ES-I3 (cell line): ENCODE data around the gene AVEN.

Experiments used
- H3K36me3 ChIP-seq: 2 replicates; pipeline ENCODE4 v1.6.1; 2013; ENCODE audit warnings: mild to moderate bottlenecking, low read length, control low read depth, moderate library complexity; ENCODE audit not compliant: insufficient read depth
- H3K4me1 ChIP-seq: 2 replicates; pipeline ENCODE4 v1.6.1; 2013; ENCODE audit warnings: mild to moderate bottlenecking, control low read depth, low read length; ENCODE audit not compliant: insufficient read depth
- H3K9ac ChIP-seq: 2 replicates; pipeline ENCODE4 v1.6.1; 2013; ENCODE audit warnings: low read depth, mild to moderate bottlenecking, low read length, moderate library complexity
- H3K9me3 ChIP-seq: 2 replicates; pipeline ENCODE4 v1.6.1; 2013; ENCODE audit warnings: mild to moderate bottlenecking, low read length, moderate library complexity; ENCODE audit not compliant: control insufficient read depth, insufficient read depth

Gene AVEN

GRCh38 chr15:33852094-33852493 is 186.9 kb downstream of the AVEN start:
- H3K36me3 ChIP-seq, result no peaks in the 10 kb centered on the region
- H3K9ac ChIP-seq, result no peak overlapping the region
- no peaks in the 10 kb centered on the region for H3K9me3 ChIP-seq
- H3K4me1 ChIP-seq, result peaks cover 8% of the 10 kb centered on the region; the same call in 1 of the 2 replicates

- H3K9me3 ChIP-seq, result no peaks in the 10 kb centered on the region
- no peaks in the 10 kb centered on the region for H3K36me3 ChIP-seq
- no peak overlapping the region for H3K9ac ChIP-seq
- peaks cover 12% of the 10 kb centered on the region for H3K4me1 ChIP-seq
These were observed 187.9 kb downstream of the AVEN start for GRCh38 chr15:33851079-33851478.

DNA sequence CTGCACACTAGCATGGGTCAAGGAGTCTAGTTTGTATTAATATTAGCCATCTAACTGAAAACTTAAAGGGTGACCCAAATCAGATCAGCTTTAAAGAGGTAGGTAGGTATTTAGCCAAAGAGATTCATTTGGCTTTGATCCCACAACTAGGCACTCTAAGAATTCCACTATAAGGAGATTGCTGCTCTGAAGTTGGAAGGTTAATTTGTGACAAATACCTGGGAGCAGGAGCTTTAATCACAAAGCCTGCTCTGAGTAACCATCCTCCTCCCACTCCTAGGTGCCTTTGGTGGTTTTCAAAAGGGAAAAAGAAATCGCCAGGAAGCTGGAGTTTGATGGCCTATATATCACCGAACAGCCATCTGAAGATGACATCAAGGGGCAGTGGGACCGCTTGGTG is 191.0 kb downstream of the AVEN start:
- no peak overlapping the region for H3K9ac ChIP-seq
- H3K4me1 ChIP-seq, result peaks cover 25% of the 10 kb centered on the region
- no peaks in the 10 kb centered on the region for H3K36me3 ChIP-seq
- H3K9me3 ChIP-seq, result no peaks in the 10 kb centered on the region

GRCh38 chr15:33846862-33847261 is 192.1 kb downstream of the AVEN start:
- Histone ChIP-seq H3K36me3 (no peaks in the 10 kb centered on the region), H3K4me1 (peaks cover 19% of the 10 kb centered on the region), H3K9ac (no peak overlapping the region), H3K9me3 (no peaks in the 10 kb centered on the region)

DNA sequence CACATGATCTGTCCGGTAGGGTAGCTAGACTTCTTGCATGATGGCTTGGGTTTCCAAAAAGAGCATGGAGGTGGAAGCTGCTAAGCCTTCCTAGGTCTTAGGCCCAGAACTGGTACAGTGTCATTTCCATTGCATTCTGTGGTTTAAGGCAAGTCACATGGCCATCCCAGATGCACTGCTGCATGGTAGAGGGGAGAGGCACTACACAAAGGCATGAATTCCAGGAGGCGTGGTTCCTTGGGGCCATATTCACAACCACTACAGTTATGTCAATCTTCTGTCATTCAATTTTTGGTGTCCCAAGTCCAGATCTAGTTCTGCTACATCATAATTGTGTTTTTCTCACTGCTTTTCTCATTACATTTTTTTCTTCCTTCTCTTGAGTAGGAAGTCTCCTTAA is 192.9 kb downstream of the AVEN start:
- H3K36me3 ChIP-seq, result no peaks in the 10 kb centered on the region
- peaks cover 16% of the 10 kb centered on the region for H3K4me1 ChIP-seq
- no peak overlapping the region for H3K9ac ChIP-seq
- H3K9me3 ChIP-seq, result no peaks in the 10 kb centered on the region

DNA sequence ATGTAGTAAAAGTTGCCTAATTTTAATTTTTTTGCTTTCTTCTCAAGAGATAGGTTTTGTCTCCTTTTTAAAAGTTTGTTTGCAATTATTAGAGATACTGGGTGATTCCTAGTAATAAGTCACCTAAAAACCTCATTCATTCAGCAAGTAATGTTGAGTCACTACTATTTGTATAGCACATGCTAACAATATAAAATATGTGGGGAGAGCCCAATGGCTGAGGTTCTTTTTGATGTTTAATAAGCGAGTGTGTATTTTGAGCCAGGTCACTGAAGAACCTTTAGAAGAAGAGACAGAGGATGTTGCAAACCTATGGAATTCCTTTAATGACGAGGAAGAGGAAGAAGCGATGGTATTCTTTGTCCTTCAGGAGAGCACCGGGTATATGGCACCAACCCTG is 194.4 kb downstream of the AVEN start:
- no peaks in the 10 kb centered on the region for H3K9me3 ChIP-seq
- no peaks in the 10 kb centered on the region for H3K36me3 ChIP-seq
- no peak overlapping the region for H3K9ac ChIP-seq
- peaks cover 16% of the 10 kb centered on the region for H3K4me1 ChIP-seq

GRCh38 chr15:33844186-33844585 is 194.8 kb downstream of the AVEN start:
- no peak overlapping the region for H3K9ac ChIP-seq
- H3K4me1 ChIP-seq, result peaks cover 16% of the 10 kb centered on the region
- no peaks in the 10 kb centered on the region for H3K36me3 ChIP-seq
- no peaks in the 10 kb centered on the region for H3K9me3 ChIP-seq

DNA sequence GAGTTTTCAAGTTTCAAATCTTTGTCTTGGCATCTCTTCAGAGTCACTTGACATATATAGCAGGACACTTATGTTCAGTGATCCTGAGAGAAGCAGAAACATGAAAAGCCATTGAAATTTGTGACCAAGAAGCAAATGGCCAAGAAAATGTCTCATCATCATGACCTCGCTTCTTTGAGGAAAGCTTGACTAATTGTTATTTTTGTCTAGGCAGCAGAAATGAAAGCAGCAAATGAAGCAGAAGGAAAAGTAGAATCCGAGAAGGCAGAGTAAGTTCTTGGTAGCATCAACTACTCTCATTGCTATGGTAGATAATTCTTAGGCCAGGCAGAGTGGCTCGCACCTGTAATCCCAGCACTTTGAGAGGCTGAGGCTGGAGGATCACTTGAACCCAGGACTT is 198.4 kb downstream of the AVEN start:
- no peaks in the 10 kb centered on the region for H3K9me3 ChIP-seq

DNA sequence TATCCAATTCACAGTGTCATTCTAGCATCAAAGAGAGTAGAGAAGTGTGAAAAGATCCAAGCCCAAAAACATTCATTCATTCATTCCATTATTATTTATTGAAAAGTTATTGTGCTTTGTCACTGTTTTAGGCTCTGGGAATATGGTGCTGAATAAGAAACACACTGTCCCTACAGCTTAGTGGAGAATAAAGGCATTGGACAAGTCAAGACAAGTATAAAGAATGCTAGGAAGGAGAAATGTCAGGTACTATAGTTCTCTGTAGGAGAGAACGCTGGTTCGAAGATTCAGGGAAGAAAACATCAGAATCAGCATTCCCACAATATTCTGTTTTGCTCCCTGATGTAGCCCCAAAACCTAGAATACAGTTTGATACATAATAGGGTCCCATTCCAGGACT is 199.5 kb downstream of the AVEN start:
- Histone ChIP-seq H3K9me3 (no peaks in the 10 kb centered on the region), H3K4me1 (peaks cover 17% of the 10 kb centered on the region), H3K9ac (no peak overlapping the region), H3K36me3 (no peaks in the 10 kb centered on the region)

More for the DNA sequence above, 198.4 kb downstream of the AVEN start:
- no peak overlapping the region for H3K9ac ChIP-seq
- H3K36me3 ChIP-seq, result no peaks in the 10 kb centered on the region
- H3K4me1 ChIP-seq, result peaks cover 9% of the 10 kb centered on the region

- Histone ChIP-seq H3K9ac (no peak overlapping the region), H3K36me3 (no peaks in the 10 kb centered on the region), H3K9me3 (no peaks in the 10 kb centered on the region), H3K4me1 (peaks cover 13% of the 10 kb centered on the region)
These were observed 201.7 kb downstream of the AVEN start for GRCh38 chr15:33837294-33837693.

DNA sequence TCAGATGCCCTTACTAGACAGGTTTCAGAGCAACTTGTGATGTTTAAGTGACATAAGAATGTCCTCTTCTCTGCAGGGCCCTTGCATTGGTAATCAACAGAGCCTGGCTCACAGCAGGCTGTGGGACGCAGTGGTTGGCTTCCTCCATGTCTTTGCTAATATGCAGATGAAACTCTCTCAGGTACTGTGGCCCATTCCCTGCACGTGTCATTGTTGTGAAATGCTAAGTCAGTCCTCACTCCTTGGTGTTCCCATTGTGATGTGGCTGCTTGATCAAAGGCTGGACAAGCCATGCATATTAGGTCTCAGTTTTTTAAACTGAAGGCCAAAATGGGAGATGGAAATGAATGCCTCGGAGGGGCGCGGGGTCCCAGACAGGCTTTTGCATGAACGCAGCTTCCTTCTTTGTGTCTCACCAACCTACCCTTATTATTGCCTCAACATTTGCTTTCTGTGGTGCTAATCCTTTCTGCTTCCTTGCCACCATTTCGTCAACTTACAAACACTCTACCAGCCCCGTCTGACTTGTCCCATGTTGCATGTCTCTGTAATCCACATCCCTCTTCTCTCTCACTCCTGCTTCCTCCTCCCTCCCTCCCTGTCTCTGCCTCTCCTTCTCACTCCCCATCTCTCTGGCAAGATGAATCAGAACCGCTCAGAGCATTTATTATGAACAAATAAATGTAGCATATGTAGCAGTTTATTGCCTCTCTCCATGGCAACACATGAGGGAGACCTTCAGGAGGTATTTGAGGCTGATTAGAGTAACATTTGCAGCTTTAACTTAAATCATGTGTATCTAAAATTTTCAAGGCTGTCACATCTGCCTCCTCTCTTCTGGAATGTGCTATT is 203.9 kb downstream of the AVEN start:
- H3K4me1 ChIP-seq, result peaks cover 13% of the 10 kb centered on the region
- no peaks in the 10 kb centered on the region for H3K9me3 ChIP-seq
- H3K9ac ChIP-seq, result no peak overlapping the region
- H3K36me3 ChIP-seq, result no peaks in the 10 kb centered on the region

DNA sequence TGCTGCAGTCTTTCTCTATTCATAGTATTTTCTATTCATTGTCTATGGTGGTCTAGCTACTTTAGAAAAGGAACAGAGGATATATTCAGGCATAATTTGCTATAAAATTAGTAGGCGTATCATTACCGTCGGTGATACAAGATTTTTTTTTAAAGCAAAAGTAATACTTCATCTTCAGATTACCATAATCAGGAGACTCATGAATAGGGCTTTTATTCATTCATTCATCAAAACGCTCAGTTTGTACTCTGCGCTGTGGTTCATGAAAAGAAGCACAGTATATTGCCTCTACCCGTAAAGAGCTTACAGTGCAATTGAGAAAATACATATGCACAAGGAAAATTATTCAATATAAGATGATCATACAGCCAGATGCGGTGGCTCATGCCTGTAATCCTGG is 207.4 kb downstream of the AVEN start:
- Histone ChIP-seq H3K4me1 (peaks cover 13% of the 10 kb centered on the region), H3K9me3 (no peaks in the 10 kb centered on the region), H3K9ac (no peak overlapping the region), H3K36me3 (no peaks in the 10 kb centered on the region)

DNA sequence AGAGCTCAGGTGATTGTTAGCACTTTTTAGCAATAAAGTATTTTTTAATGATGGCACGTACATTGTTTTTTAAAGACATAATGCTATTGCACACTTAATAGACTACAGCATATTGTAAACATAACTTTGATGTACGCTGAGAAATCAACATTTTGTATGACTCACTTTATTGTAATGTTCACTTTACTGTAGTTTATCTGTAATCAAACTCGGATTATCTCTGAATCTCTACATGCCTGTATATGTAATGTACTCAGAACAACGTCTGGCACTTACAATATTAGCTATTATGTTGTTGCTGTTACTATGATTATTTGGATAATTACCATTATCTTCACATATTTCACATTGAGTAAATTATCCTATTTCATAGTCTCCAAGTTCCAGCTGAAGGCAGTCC is 208.7 kb downstream of the AVEN start:
- Histone ChIP-seq H3K9me3 (no peaks in the 10 kb centered on the region), H3K9ac (no peak overlapping the region), H3K4me1 (peaks cover 9% of the 10 kb centered on the region), H3K36me3 (no peaks in the 10 kb centered on the region)

- Histone ChIP-seq H3K36me3 (no peaks in the 10 kb centered on the region), H3K9ac (no peak overlapping the region), H3K4me1 (no peaks in the 10 kb centered on the region), H3K9me3 (no peaks in the 10 kb centered on the region)
These were observed 212.8 kb downstream of the AVEN start for GRCh38 chr15:33826201-33826600.

DNA sequence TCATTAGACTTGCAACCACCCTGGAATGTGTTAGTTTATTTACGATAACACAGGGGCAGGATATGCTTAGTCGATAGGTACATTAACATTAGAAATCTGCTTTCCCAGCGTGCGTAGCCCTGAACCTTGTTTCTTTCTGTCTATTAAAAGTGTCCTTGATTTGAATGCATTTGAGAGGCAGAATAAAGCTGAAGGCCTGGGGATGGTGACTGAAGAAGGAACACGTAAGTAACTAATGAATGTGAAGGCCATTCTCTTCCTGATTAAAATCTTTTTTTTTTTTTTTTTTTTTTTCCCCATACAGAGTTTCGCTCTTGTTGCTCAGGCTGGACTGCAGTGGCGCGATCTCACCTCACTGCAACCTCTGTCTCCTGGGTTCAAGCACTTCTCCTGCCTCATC is 213.6 kb downstream of the AVEN start:
- H3K9ac ChIP-seq, result no peak overlapping the region
- H3K36me3 ChIP-seq, result no peaks in the 10 kb centered on the region
- no peaks in the 10 kb centered on the region for H3K9me3 ChIP-seq
- H3K4me1 ChIP-seq, result no peaks in the 10 kb centered on the region
